HT1080 (cell line): ENCODE measurements around the gene SLC1A7. TPM values are rescaled to one million over a fixed set of nuclear protein-coding genes. Genes with fewer than 3 reads are reported as not detected.

Experiments
- DNase-seq: peaks from one replicate; pipeline ENCODE4 v3.0.0-alpha.2; 2015; ENCODE audit warnings: low read depth
- total RNA-seq: library from RNA; depleted of rRNA; stranded (reverse); fragments of >200 nt; shearing (Covaris generic); gene quantifications from 2 replicates; pipeline ENCODE4 v1.2.3, GENCODE V29; 2014

SLC1A7 gene
- total RNA-seq, 1 experiment from 2014 or later = not detected

DNA sequence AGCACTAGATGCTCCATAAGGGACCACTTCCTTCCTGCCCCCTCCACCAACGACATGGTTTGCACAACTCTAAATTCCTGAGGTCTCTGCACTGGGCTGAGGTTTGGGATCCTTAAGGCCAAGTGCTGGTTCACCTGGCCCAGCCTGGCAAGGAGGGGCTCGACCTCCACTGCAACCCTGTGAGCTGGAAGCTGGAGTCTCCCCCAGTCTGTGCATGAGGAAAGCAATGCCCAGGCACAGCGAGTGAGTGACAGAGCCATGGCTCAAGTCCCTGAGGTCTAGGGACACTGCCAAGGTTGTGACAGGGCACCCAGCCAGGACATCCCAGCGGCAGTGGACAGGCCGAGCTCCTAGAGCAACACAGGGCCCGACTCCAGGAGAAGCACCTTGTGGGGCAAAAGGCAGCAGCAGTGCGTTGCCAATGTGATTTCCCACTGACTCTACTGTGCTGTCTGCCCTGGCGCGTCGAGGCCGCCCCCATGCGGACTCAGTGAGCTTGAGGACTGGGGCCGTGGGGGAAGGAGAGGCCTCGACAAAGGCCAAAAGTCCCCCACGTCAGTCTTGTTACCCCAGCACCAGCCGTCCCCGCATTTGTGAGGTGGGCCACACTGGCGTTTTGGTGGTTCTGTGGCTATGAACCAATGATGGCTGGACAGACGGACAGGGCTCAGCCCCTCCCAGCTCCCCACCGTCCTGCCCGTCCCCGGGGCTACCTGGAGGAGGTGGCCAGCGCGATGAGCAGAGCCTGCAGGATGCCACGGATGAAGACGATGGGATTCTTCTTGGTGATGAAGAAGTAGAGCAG lies 50.4 kb downstream of the SLC1A7 start:
- DNase-seq = peak; percentile 55

GRCh38 chr1:53090227-53091147 lies 52.0 kb downstream of the SLC1A7 start:
- no peak for DNase-seq

DNA sequence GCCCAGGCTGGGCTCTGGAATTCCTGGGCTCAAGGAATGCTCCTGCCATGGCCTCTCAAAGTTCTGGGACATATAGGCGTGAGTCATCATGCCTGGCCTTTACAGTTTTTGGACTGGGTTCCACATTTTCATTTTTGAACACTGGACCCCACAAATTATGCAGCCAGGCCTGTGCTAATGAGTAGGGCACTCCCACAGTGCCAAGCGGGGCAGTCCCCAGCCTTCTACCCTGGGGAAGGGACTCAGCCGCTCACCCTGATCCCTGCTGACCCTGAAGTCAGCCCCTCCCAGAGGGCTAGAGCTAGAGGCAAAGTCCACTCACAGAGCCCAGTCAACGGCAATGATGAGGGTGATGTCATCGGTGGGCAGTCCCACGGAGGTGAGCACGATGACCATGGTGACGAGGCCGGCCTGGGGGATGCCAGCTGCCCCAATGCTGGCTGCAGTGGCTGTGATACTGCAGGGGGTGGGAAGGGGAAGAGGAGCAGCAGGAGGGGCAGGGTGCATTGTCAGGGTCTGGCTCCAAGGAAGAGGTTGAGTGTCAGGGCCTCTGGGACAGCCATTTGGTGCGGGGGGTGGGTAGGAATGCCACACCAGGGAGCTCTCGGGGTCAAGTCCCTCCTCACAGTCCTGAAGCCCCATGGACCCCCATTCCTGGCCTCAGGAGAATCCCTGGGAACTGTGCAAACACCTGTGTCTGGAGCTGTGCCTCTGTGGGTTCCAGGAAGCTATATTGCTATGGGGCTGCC lies 52.8 kb downstream of the SLC1A7 start:
- no peak for DNase-seq

DNA sequence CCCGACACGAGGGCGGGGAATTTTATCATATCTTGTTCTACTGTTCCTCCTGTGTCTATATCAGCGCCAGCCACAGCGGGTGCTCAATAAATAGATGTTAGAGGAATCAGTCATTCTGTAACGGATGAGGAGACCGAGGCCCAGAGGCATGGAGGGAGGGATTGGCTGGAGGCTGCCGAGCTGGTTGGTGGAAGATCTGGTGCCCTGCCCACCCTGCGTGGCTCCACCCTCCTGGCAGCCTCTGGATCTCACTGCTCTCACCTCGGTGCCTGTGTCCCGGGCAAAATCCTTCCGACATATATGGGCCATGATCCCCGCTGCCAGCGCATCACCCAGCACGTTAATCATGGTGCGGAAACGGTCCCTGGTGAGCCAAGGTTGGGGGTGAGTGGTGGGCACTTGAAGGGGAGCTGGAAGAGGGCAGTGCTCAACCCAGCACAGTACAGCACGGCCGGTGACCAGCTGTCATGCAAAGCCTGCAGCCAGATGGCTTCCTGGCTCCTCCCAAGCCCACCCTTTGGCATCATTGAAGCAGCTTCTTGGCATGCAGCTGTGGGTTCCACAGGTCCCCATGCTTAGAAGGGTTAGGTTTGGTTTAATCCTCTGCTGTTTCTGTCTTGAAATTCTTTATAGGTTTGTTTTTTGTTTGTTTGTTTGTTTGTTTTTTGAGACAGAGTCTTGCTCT lies 53.7 kb downstream of the SLC1A7 start:
- no peak for DNase-seq

DNA sequence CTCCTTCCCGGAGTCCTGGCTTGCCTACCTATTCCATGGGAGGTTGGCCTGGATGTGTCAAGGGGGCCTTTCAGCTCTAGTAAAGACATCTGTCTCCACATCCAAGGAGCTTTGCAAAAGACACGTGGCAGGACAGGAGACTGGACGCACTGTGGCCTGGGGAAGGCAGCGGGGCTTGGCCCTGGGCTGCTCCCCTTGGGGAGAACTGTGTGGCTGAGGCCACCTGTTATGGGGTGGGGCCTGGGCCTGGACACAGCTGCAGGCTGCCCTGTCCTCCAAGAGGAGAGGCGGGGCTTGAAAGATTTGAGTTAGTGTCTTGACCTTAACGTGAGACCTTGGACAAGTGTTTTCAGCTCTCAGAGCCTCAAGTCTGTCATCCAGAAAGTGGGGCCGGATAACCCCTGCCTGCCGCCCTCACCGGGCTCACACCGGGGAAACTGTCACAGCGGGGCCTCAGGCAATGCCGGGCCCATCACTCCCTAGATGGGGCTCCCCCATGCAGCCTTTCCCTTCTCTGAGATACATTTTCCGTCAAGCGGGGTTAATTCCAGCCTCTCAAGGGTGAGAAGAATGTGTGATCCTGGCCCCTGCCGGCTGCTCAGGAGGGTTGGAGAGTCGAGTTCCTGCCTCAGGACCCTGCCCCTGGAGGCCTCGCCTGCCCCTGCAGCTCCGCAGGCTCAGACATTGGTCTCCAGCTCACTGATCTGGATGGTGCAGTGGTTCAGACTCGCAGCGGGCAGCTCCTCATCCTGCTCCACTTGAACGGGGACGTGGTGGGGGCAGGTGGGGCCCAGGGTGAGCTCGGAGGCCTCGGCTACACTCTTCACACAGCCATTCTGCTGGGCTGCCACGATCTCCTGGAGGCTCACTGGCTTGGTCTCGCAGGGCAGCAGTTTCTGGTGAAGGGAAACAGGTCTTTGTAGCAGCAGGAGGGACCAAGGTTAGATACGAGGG lies 54.8 kb downstream of the SLC1A7 start:
- no peak for DNase-seq

DNA sequence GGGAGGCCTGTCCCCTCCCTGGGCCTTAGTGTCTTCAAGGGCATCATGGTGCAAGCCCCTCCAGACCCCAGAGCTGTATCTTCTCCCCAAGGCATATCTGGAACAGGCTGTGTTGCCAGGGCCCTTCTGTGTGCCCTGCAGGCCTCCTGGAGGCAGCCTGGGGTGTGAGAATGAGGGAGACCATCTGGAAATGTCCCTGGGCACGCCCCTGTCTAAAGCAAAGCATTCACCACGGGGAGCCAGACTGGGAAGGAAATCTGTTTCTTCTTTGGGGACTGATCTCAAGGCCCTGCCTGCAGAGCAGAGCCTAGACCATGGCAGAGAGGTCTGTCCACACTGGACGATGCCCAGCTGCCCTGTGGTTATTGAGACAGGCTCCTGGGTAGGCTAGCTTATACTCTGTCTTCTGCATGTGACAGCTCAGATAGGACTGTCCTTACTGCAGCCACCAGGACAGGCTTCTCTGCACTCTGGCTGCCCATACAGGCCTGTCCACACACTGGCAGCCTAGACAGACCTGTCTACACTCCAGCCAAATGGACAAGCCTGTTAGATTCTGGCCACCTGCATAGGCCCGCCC lies 55.9 kb downstream of the SLC1A7 start:
- no peak for DNase-seq

- DNase-seq = no peak
These were observed 57.0 kb downstream of the SLC1A7 start for GRCh38 chr1:53085405-53085804.

DNA sequence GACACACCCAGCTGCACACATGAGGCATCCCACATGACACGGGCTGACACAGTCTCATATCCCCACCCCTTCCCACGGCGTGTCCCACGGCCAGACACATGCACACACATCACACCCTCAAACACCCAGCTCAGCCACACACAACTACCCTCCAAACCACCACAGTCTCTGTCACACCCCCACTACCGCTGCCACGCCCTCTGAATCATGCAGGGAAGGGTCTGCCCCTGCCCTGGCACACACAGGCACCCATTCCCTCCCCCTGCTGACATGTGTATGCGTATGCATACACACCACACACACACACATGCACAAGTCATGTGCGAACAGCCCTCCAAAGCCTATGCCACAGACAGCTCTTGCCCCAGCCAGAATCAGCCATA lies 57.9 kb downstream of the SLC1A7 start:
- no peak for DNase-seq

DNA sequence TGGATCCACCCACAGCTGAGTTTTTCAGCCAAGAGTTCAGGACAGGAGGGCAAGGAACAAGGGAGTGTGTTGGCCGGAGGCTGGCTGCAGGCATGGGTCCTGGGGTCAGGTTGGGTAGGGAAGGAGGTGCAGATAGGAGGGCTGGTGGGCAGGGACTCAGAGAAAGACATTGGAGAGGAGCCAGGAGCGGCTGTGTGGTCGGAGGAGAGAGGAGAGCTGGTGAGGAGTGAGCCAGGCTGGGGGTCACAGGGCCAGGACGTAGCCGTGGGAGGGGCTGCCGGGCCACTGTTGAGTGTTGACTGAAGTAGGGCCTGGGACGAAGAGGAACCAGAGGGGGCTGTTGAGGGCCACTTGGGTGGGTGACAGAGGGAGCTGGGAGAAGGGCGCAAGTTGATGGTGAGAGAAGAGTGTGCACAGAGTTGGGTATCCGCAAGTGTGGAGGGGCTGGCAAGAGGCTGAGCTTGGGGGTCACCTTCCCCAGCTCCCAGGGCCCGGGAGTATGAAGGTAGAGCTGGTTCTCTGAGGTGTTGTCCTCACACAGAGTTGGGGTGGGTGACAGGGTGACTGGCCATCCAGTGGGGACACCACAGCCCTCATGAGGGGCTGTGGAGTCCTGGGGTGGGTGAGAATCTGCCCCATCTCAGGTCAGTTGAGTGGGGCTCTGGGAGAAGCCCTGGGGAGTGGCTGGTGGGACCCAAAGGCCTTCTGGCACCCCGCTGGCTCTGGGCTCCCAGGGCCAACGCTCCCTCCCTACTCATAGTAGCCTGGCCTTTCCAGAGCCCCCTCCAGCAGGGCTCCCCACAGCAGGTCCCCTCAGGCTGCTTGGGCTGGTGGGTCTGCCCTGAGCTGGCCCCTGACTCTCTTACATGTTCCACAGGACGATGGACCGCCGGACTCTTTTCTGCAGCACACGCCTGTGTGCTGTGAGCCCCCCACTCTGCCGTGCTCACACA lies 58.5 kb downstream of the SLC1A7 start:
- DNase-seq = no peak

GRCh38 chr1:53082826-53083455 lies 59.5 kb downstream of the SLC1A7 start:
- DNase-seq = no peak

GRCh38 chr1:53081384-53082066 lies 60.9 kb downstream of the SLC1A7 start:
- DNase-seq = no peak

DNA sequence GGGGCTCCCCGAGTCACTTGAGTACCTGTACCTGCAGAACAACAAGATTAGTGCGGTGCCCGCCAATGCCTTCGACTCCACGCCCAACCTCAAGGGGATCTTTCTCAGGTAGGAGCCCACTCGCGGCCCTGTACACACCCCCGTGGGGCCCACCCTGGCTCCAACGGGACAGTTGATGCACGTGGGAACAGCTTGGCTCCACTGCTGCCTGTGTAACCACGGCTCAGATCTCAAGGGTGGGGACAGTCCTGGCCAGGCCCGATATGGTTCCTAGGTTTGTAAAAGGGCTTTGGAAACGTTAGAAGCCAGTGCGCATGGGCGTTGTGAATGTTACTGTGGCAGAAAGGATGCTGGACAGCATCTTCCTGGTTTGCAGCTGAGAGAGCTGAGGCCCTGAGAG lies 61.7 kb downstream of the SLC1A7 start:
- no peak for DNase-seq

DNA sequence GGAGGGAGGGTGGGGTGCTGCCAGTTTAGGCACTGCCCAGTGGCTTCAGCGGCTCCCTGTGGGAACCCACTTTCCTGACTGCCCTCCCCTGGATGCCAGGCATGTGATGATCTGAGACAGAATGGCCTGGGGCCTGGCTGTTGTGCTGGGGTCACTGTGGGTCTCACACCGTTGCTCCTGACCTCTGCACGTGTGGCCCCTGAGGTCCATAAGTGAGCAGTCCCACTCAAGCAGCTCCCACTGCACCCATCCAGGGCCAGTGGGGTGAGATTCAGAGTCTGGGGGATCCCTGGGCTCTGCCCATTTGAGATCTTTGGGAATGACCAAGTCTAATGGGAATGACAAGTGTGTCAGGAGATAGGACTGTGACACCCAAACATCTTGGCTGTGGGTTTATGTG lies 62.4 kb downstream of the SLC1A7 start:
- DNase-seq = no peak

DNA sequence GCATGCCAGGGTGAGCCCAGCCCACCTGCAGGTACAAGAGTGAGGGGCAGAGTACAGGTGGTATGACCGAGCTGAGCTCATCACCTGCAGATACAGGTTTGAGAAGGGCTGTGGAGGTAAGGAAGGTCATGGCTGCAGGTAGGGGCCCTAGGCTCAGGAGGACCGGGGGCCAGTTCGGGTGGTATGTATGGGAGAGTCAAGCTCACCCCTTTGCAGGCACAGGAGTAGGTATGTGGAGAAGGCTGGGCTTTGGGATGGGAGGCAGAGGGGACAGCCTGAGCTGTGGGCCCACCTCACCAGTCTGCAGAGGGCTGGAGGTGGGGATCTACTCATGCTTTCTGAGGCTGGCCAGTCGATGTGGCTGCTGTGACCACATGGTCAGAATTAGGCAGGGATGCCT lies 63.2 kb downstream of the SLC1A7 start:
- no peak for DNase-seq

GRCh38 chr1:53078333-53079101 lies 63.9 kb downstream of the SLC1A7 start:
- no peak for DNase-seq

GRCh38 chr1:53077599-53077965 lies 64.9 kb downstream of the SLC1A7 start:
- DNase-seq = no peak
